Type B pancreatic cell (in vitro differentiated cells): ENCODE measurements around the gene STK40. TPM values are rescaled to one million over a fixed set of nuclear protein-coding genes. Genes with fewer than 3 reads are reported as not detected.

Experiments used
- DNase-seq: peaks from one replicate; pipeline ENCODE4 v3.0.0; 2021; ENCODE audit warnings: mixed read lengths; ENCODE audit not compliant: unreplicated experiment; ENCODE audit errors: extremely low spot score
- H3K27ac Mint-ChIP-seq: 2 replicates; pipeline ENCODE4 v1.8.0; 2021; ENCODE audit warnings: mild to moderate bottlenecking, mixed read lengths
- H3K27me3 Mint-ChIP-seq: 2 replicates; pipeline ENCODE4 v1.8.0; 2021; ENCODE audit warnings: mixed read lengths
- H3K36me3 Mint-ChIP-seq: 2 replicates; pipeline ENCODE4 v1.8.0; 2021; ENCODE audit warnings: mixed read lengths
- H3K4me1 Mint-ChIP-seq: one replicate; pipeline ENCODE4 v1.8.0; 2021; ENCODE audit warnings: mixed read lengths; ENCODE audit not compliant: unreplicated experiment
- H3K4me3 Mint-ChIP-seq: 2 replicates; pipeline ENCODE4 v1.8.0; 2021; ENCODE audit warnings: mild to moderate bottlenecking, mixed read lengths
- H3K9me3 Mint-ChIP-seq: 2 replicates; pipeline ENCODE4 v1.8.0; 2021; ENCODE audit warnings: mixed read lengths
- CTCF ChIP-seq: fragments of 200-600 bp; sonication (generic); conservative IDR thresholded peaks from 2 replicates; pipeline ENCODE4 v1.5.0; 2021; ENCODE audit warnings: antibody characterized with exemption, mild to moderate bottlenecking
- total RNA-seq: library from RNA; stranded (reverse); gene quantifications from 2 replicates; pipeline ENCODE4 v1.2.1, GENCODE V29; 2021; ENCODE audit warnings: low replicate concordance

STK40 gene
- total RNA-seq, 1 donor from 2014 or later: 58.5 TPM

GRCh38 chr1:36304521-36304920, 81.2 kb downstream of the STK40 start:
- DNase-seq: no peak
- Mint-ChIP-seq H3K27ac (peak overlapping the region; percentile 99), H3K4me3 (no peak overlapping the region), H3K4me1 (peaks cover 15% of the 10 kb centered on the region), H3K9me3 (no peaks in the 10 kb centered on the region), H3K36me3 (peaks cover 37% of the 10 kb centered on the region), H3K27me3 (peaks cover 2% of the 10 kb centered on the region)
- TF ChIP-seq CTCF: no peak

- no peak for TF ChIP-seq CTCF
- Mint-ChIP-seq H3K4me1 (peaks cover 15% of the 10 kb centered on the region), H3K9me3 (no peaks in the 10 kb centered on the region), H3K27ac (peak overlapping the region; percentile 79), H3K4me3 (no peak overlapping the region), H3K36me3 (peaks cover 33% of the 10 kb centered on the region), H3K27me3 (peaks cover 2% of the 10 kb centered on the region)
- DNase-seq: no peak
Observed at GRCh38 chr1:36303650-36304360, 81.9 kb downstream of the STK40 start.

- DNase-seq: no peak
- Mint-ChIP-seq H3K27me3 (peaks cover 2% of the 10 kb centered on the region), H3K9me3 (no peaks in the 10 kb centered on the region), H3K27ac (peak overlapping the region; percentile 79), H3K4me1 (peaks cover 15% of the 10 kb centered on the region), H3K36me3 (peaks cover 33% of the 10 kb centered on the region), H3K4me3 (no peak overlapping the region)
- TF ChIP-seq CTCF: no peak
Observed at GRCh38 chr1:36303244-36303643, 82.5 kb downstream of the STK40 start.

- no peak overlapping the region for H3K4me3 Mint-ChIP-seq
- H3K36me3 Mint-ChIP-seq: peaks cover 36% of the 10 kb centered on the region
- H3K27me3 Mint-ChIP-seq: no peaks in the 10 kb centered on the region
Observed at GRCh38 chr1:36301220-36301619, 84.5 kb downstream of the STK40 start.

DNA sequence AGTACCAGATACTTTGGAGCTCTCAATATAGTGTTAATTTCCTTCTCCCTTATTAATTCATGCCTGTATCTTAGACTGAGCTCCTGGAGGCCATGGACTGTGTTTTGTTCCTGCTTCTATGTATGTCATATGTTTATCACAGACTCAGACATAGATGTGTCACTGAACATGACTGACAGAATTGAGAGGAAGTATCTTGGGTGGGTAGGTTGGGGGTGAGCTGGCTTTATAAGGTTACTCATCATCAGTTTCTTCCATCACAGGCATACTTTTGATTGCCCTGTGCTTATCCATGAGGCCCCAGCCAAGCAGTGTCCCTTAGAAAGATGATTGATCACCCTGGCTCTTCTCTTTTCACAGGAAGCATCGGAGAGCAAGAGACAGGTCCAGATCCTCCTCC, 85.2 kb downstream of the STK40 start:
- H3K4me3 Mint-ChIP-seq: no peak overlapping the region
- peak overlapping the region; percentile 79 for H3K27ac Mint-ChIP-seq
- peaks cover 36% of the 10 kb centered on the region for H3K36me3 Mint-ChIP-seq
- peaks cover 10% of the 10 kb centered on the region for H3K4me1 Mint-ChIP-seq
- DNase-seq: no peak
- TF ChIP-seq CTCF: no peak
- H3K9me3 Mint-ChIP-seq: no peaks in the 10 kb centered on the region
- no peaks in the 10 kb centered on the region for H3K27me3 Mint-ChIP-seq

More at GRCh38 chr1:36301220-36301619, 84.5 kb downstream of the STK40 start:
- Mint-ChIP-seq H3K27ac (peak overlapping the region; percentile 32), H3K4me1 (peaks cover 10% of the 10 kb centered on the region), H3K9me3 (no peaks in the 10 kb centered on the region)
- no peak for TF ChIP-seq CTCF
- no peak for DNase-seq
